Loucy (cell line): ENCODE data around the gene NPRL2.
"Not testable (repeated sequence)": the region's sequence is repeated elsewhere in the genome, so short reads cannot be mapped to it uniquely, and the experiment has no call there.

Experiments used
- H2AFZ ChIP-seq: fragments of 200-600 bp; sonication (generic); 2 replicates; pipeline ENCODE4 v1.6.0; 2016; ENCODE audit warnings: antibody characterized with exemption, mild to moderate bottlenecking, low read length, moderate library complexity
- H3F3A ChIP-seq: fragments of 200-600 bp; 2 replicates; pipeline ENCODE4 v1.6.0; 2016; ENCODE audit warnings: antibody characterized with exemption, low read depth, mild to moderate bottlenecking
- H3K27me3 ChIP-seq: fragments of 200-600 bp; sonication (generic); 2 replicates; pipeline ENCODE4 v1.6.1; 2014; ENCODE audit warnings: low read length, mild to moderate bottlenecking; ENCODE audit not compliant: insufficient read depth, poor library complexity, severe bottlenecking
- H3K36me3 ChIP-seq: fragments of 200-600 bp; sonication (generic); 2 replicates; pipeline ENCODE4 v1.6.1; 2016; ENCODE audit warnings: low read length; ENCODE audit not compliant: insufficient read depth
- H3K4me1 ChIP-seq: fragments of 200-600 bp; sonication (generic); 2 replicates; pipeline ENCODE4 v1.5.1; 2014; ENCODE audit warnings: low read length, mild to moderate bottlenecking; ENCODE audit not compliant: insufficient read depth, poor library complexity, severe bottlenecking
- H3K4me2 ChIP-seq: fragments of 200-600 bp; sonication (generic); 2 replicates; pipeline ENCODE4 v1.6.0; 2014; ENCODE audit warnings: antibody characterized with exemption, low read length, low read depth, mild to moderate bottlenecking; ENCODE audit not compliant: poor library complexity, severe bottlenecking
- H3K4me3 ChIP-seq: fragments of 200-600 bp; sonication (generic); 2 replicates; pipeline ENCODE4 v1.5.1; 2014; ENCODE audit warnings: low read length, mild to moderate bottlenecking, mixed read lengths; ENCODE audit not compliant: poor library complexity, severe bottlenecking
- H3K79me2 ChIP-seq: fragments of 200-600 bp; sonication (generic); 2 replicates; pipeline ENCODE4 v1.6.1; 2014; ENCODE audit warnings: low read length; ENCODE audit not compliant: insufficient read depth
- H3K9ac ChIP-seq: fragments of 200-600 bp; sonication (generic); 2 replicates; pipeline ENCODE4 v1.6.0; 2014; ENCODE audit warnings: mild to moderate bottlenecking, low read depth, low read length, moderate library complexity; ENCODE audit not compliant: poor library complexity, severe bottlenecking
- H3K9me2 ChIP-seq: fragments of 200-600 bp; sonication (generic); replicated peaks from 2 replicates; pipeline ENCODE4 v1.6.1; 2016; ENCODE audit warnings: low read depth, low read length, mixed read lengths
- H3K9me3 ChIP-seq: fragments of 200-600 bp; sonication (generic); 2 replicates; pipeline ENCODE4 v1.6.1; 2014; ENCODE audit warnings: mild to moderate bottlenecking, antibody characterized with exemption, low read length, low read depth; ENCODE audit not compliant: insufficient read depth
- H4K20me1 ChIP-seq: fragments of 200-600 bp; sonication (generic); 2 replicates; pipeline ENCODE4 v1.6.0; 2014; ENCODE audit warnings: antibody characterized with exemption, low read length, mild to moderate bottlenecking; ENCODE audit not compliant: insufficient read depth, poor library complexity, severe bottlenecking
- EZH2phosphoT487 ChIP-seq: fragments of 200-600 bp; IDR thresholded peaks from 2 replicates; pipeline ENCODE4 v1.6.1; 2018; ENCODE audit warnings: antibody characterized with exemption, mild to moderate bottlenecking, moderate library complexity, borderline replicate concordance
- TF ChIP-seq, protein P1 (sequence below): fragments of 200-600 bp; sonication (generic); conservative IDR thresholded peaks from 2 replicates; pipeline ENCODE4 v1.5.1; 2014; ENCODE audit warnings: mild to moderate bottlenecking, antibody characterized with exemption, low read length

Gene NPRL2

DNA sequence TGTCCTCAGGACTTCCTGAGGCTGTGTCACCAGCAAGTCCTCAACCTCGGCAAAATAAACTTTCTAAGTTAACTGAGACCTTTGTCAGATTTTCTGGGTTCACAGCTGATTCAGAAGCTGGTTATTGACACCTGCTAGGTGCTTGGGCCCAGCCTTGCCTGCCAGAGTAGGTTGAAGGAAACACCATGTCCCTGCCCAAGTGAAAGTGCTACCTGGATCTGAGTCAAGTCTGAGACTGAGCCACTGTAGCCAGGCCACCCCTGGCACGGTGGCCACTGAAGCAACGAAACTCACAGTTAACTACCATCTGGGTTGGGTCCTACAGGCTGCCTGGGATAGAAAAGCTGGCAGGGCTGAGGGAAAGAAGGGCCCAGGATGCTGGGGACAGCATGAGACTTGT lies 36.2 kb downstream of the NPRL2 start:
- Histone ChIP-seq H4K20me1 (peaks cover 3% of the 10 kb centered on the region), H3K4me3 (no peak overlapping the region)

DNA sequence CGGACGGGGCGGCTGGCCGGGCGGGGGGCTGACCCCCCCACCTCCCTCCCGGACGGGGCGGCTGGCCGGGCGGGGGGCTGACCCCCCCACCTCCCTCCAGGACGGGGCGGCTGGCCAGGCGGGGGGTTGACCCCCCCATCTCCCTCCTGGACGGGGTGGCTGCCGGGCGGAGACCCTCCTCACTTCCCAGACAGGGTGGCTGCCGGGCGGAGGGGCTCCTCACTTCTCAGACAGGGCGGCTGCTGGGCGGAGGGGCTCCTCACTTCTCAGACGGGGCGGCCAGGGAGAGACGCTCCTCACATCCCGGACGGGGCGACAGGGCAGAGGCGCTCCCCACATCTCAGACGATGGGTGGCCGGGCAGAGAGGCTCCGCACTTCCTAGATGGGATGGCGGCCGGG lies 38.5 kb downstream of the NPRL2 start:
- not testable (repeated sequence) for H3K9ac ChIP-seq, H2AFZ ChIP-seq, H3K4me2 ChIP-seq, H3K27me3 ChIP-seq, H3K9me3 ChIP-seq, H3K4me1 ChIP-seq, H3F3A ChIP-seq, H3K79me2 ChIP-seq, H3K4me3 ChIP-seq, H3K36me3 ChIP-seq, H4K20me1 ChIP-seq, H3K9me2 ChIP-seq

More for the DNA sequence above, 36.2 kb downstream of the NPRL2 start:
- H3K27me3 ChIP-seq, result no peaks in the 10 kb centered on the region
- no peaks in the 10 kb centered on the region for H3K36me3 ChIP-seq
- H2AFZ ChIP-seq, result no peak overlapping the region
- no peaks in the 10 kb centered on the region for H3K9me3 ChIP-seq
- no peak overlapping the region for H3K9ac ChIP-seq
- H3F3A ChIP-seq, result no peaks in the 10 kb centered on the region
- H3K9me2 ChIP-seq, result no peaks in the 10 kb centered on the region
- peaks cover 15% of the 10 kb centered on the region; the same call in 1 of the 2 replicates for H3K79me2 ChIP-seq
- no peak overlapping the region for H3K4me2 ChIP-seq
- H3K4me1 ChIP-seq, result peaks cover 27% of the 10 kb centered on the region
- TF ChIP-seq, protein P1, sequence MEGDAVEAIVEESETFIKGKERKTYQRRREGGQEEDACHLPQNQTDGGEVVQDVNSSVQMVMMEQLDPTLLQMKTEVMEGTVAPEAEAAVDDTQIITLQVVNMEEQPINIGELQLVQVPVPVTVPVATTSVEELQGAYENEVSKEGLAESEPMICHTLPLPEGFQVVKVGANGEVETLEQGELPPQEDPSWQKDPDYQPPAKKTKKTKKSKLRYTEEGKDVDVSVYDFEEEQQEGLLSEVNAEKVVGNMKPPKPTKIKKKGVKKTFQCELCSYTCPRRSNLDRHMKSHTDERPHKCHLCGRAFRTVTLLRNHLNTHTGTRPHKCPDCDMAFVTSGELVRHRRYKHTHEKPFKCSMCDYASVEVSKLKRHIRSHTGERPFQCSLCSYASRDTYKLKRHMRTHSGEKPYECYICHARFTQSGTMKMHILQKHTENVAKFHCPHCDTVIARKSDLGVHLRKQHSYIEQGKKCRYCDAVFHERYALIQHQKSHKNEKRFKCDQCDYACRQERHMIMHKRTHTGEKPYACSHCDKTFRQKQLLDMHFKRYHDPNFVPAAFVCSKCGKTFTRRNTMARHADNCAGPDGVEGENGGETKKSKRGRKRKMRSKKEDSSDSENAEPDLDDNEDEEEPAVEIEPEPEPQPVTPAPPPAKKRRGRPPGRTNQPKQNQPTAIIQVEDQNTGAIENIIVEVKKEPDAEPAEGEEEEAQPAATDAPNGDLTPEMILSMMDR, result no peak
- no peak for TF ChIP-seq EZH2phosphoT487

- no peak overlapping the region for H2AFZ ChIP-seq
- TF ChIP-seq, protein P1, result no peak
- no peak for TF ChIP-seq EZH2phosphoT487
- no peak overlapping the region for H3K9ac ChIP-seq
- no peaks in the 10 kb centered on the region for H3K36me3 ChIP-seq
- H4K20me1 ChIP-seq, result no peaks in the 10 kb centered on the region
- no peak overlapping the region for H3K4me3 ChIP-seq
- H3F3A ChIP-seq, result no peaks in the 10 kb centered on the region
- H3K4me2 ChIP-seq, result no peak overlapping the region
- H3K9me2 ChIP-seq, result no peaks in the 10 kb centered on the region
- H3K4me1 ChIP-seq, result peaks cover 10% of the 10 kb centered on the region
- no peaks in the 10 kb centered on the region for H3K79me2 ChIP-seq
- no peaks in the 10 kb centered on the region for H3K27me3 ChIP-seq
- no peaks in the 10 kb centered on the region for H3K9me3 ChIP-seq
These were observed 46.0 kb downstream of the NPRL2 start for GRCh38 chr3:50304601-50305000.

- Histone ChIP-seq H3K9ac (no peak within 1 kb of the TSS), H3K9me2 (no peaks in the 10 kb centered on the region), H3K4me1 (peaks cover 11% of the 10 kb centered on the region), H3K9me3 (no peaks in the 10 kb centered on the region), H3F3A (no peaks in the 10 kb centered on the region), H3K79me2 (peaks cover 4% of the 10 kb centered on the region; the same call in 1 of the 2 replicates), H3K4me2 (no peak within 1 kb of the TSS), H3K36me3 (no peaks in the 10 kb centered on the region), H3K4me3 (no peak within 1 kb of the TSS), H4K20me1 (peaks cover 3% of the 10 kb centered on the region), H2AFZ (no peak within 1 kb of the TSS), H3K27me3 (no peaks in the 10 kb centered on the region)
- TF ChIP-seq, protein P1, result peak; percentile 34
- no peak for TF ChIP-seq EZH2phosphoT487
These were observed 47.4 kb downstream of the NPRL2 start, which contains the start of gene HYAL1 for GRCh38 chr3:50303013-50303815. Gene HYAL1 (minus strand): TSS chr3:50303574. CDS start chr3:50302956, 618 bp downstream.
